Body of pancreas (tissue), 4 donors: ENCODE measurements around the gene HOOK2.
A peak's percentile ranks its signal among the peaks of the same experiment; 100 is the strongest.

ENCODE experiments used
- POLR2A ChIP-seq, 3 donors: fragments of 450-650 bp; IDR thresholded peaks; one replicate each; pipeline ENCODE4 v1.6.1; 2016; ENCODE audit warnings: antibody characterized with exemption in 3 of 3, mild to moderate bottlenecking in 2 of 3
- TF ChIP-seq, protein P1 (sequence below), 7 experiments: fragments of 450-650 bp in 4 of 7; fragments of 200-600 bp in 3 of 7; sonication (generic) in 3 of 7; IDR thresholded peaks; one replicate each; pipeline ENCODE4 v1.5.1; 2016 to 2019; ENCODE audit warnings: antibody characterized with exemption in 7 of 7

DNA sequence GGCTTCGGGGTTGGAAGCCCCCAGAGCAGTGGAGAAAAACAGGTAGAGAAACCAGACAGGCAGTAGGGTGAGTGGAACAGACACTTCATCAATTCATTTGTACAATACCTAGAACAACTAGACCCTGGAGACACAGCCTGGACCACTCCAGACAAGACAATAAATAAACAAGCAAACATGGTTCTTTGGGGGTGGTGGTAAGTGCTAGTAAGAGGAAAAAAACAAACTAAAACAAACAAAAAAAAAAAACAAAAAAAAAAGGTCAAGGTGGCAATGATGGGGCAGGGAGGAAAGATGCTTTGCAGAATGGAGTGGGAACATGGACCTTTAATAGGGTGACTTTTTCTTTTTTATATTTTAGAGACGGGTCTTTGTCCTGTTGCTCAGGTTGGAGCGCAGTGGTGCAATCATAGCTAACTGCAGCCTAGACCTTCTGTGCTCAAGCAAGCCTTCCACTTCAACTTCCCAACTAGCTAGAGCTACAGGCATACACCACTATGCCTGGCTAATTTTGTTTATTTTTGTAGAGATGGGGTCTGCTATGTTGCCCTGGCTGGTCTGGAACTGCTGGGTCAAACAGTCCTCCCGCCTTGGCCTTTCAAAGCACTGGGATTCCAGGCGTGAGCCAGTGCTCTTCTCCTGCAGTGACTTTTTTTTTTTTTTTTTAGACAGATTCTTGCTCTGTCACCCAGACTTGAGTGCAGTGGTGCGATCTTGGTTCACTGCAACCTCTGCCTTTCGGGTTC is 19.0 kb upstream of the HOOK2 start:
- TF ChIP-seq, protein P1, sequence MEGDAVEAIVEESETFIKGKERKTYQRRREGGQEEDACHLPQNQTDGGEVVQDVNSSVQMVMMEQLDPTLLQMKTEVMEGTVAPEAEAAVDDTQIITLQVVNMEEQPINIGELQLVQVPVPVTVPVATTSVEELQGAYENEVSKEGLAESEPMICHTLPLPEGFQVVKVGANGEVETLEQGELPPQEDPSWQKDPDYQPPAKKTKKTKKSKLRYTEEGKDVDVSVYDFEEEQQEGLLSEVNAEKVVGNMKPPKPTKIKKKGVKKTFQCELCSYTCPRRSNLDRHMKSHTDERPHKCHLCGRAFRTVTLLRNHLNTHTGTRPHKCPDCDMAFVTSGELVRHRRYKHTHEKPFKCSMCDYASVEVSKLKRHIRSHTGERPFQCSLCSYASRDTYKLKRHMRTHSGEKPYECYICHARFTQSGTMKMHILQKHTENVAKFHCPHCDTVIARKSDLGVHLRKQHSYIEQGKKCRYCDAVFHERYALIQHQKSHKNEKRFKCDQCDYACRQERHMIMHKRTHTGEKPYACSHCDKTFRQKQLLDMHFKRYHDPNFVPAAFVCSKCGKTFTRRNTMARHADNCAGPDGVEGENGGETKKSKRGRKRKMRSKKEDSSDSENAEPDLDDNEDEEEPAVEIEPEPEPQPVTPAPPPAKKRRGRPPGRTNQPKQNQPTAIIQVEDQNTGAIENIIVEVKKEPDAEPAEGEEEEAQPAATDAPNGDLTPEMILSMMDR (IDR thresholded peaks at IDR 0.05), result no peak
- peak in 1 of 3 donors; percentile 18 for TF ChIP-seq POLR2A (IDR thresholded peaks at IDR 0.05)
